Keratinocyte (primary cell): ENCODE results near the gene RBM18. TPM values are rescaled to one million over a fixed set of nuclear protein-coding genes. Genes with fewer than 3 reads are reported as not detected.

Source experiments
- DNase-seq: peaks from one replicate; pipeline ENCODE4 v3.0.0-alpha.2; 2011; ENCODE audit warnings: low read depth, missing footprints, low spot score
- FAIRE-seq: peaks from 2 replicates; lab custom pipeline; 2011; peaks lifted over from hg19 to GRCh38; lab: Jason Lieb, UNC
- H2AFZ ChIP-seq: 2 replicates; pipeline ENCODE4 v1.6.0; 2012; ENCODE audit warnings: low read length, control low read depth, inconsistent platforms; ENCODE audit not compliant: control insufficient read depth
- H3K27ac ChIP-seq: 2 replicates; pipeline ENCODE4 v1.5.1; 2011; ENCODE audit warnings: low read length; ENCODE audit not compliant: control insufficient read depth, insufficient read depth
- H3K27me3 ChIP-seq: 3 replicates; pipeline ENCODE4 v1.6.0; 2011; ENCODE audit warnings: low read length; ENCODE audit not compliant: control insufficient read depth, insufficient read depth; ENCODE audit errors: extremely low read depth
- H3K36me3 ChIP-seq, 2 experiments: 2 replicates in 1 of 2; 3 replicates in 1 of 2; pipeline ENCODE4 v1.5.1; 2011; ENCODE audit warnings: low read length in 2 of 2, mild to moderate bottlenecking in 1 of 2; ENCODE audit not compliant: control insufficient read depth in 2 of 2, insufficient read depth in 2 of 2; ENCODE audit errors: extremely low read depth in 1 of 2
- H3K4me1 ChIP-seq: 3 replicates; pipeline ENCODE4 v1.5.1; 2011; ENCODE audit warnings: low read length; ENCODE audit not compliant: control insufficient read depth, insufficient read depth; ENCODE audit errors: extremely low read depth
- H3K4me2 ChIP-seq: 3 replicates; pipeline ENCODE4 v1.6.0; 2011; ENCODE audit warnings: low read depth, low read length; ENCODE audit not compliant: control insufficient read depth, insufficient read depth; ENCODE audit errors: extremely low read depth
- H3K4me3 ChIP-seq, 3 experiments: fragments of 200-600 bp in 1 of 3; sonication (generic) in 1 of 3; 2 replicates in 2 of 3; 3 replicates in 1 of 3; pipeline ENCODE4 v1.5.1; 2011 to 2016; ENCODE audit warnings: low read length in 3 of 3, mild to moderate bottlenecking in 3 of 3, control low read depth in 2 of 3, inconsistent platforms in 1 of 3, low read depth in 1 of 3, mixed read lengths in 1 of 3, mixed run types in 1 of 3, moderate library complexity in 1 of 3; ENCODE audit not compliant: control insufficient read depth in 2 of 3, insufficient read depth in 2 of 3; ENCODE audit errors: extremely low read depth in 1 of 3
- H3K79me2 ChIP-seq: 2 replicates; pipeline ENCODE4 v1.6.0; 2012; ENCODE audit warnings: low read length; ENCODE audit not compliant: control insufficient read depth, insufficient read depth
- H3K9ac ChIP-seq: 3 replicates; pipeline ENCODE4 v1.6.0; 2011; ENCODE audit warnings: low read length; ENCODE audit not compliant: control insufficient read depth, insufficient read depth; ENCODE audit errors: extremely low read depth
- H3K9me1 ChIP-seq: 3 replicates; pipeline ENCODE4 v1.6.0; 2011; ENCODE audit warnings: low read length; ENCODE audit not compliant: control insufficient read depth, insufficient read depth; ENCODE audit errors: extremely low read depth
- H3K9me3 ChIP-seq: 2 replicates; pipeline ENCODE4 v1.5.1; 2012; ENCODE audit warnings: low read depth, low read length; ENCODE audit not compliant: control insufficient read depth
- H4K20me1 ChIP-seq: 3 replicates; pipeline ENCODE4 v1.6.0; 2011; ENCODE audit warnings: low read length; ENCODE audit not compliant: control insufficient read depth, insufficient read depth; ENCODE audit errors: extremely low read depth
- EZH2 ChIP-seq: IDR thresholded peaks from one replicate; pipeline ENCODE4 v1.6.1; 2012; ENCODE audit warnings: inconsistent platforms, mild to moderate bottlenecking, low read length, moderate library complexity
- dilution Hi-C: fragments of 300-500 bp; cut with MboI; formaldehyde crosslinking; loops from one replicate; pipeline ENCODE4 v1.7.0; 2020; ENCODE audit warnings: low sequenced_read_pairs; ENCODE audit not compliant: extremely low pct_ligation_motif_present
- polyA plus RNA-seq, 5 experiments: library from polyadenylated mRNA; depleted of rRNA in 3 of 5; stranded (reverse) in 3 of 5; stranded (forward) in 1 of 5; unstranded in 1 of 5; fragments of >200 nt; gene quantifications; 1 replicate in 1 of 5; 2 replicates in 3 of 5; 3 replicates in 1 of 5; pipeline versions ENCODE4 v1.2.1 to v1.2.3, GENCODE V29; 2011 to 2012; ENCODE audit warnings: missing spikeins in 2 of 5, low read depth in 1 of 5, low replicate concordance in 1 of 5
- TF ChIP-seq, protein P1 (sequence below), 3 experiments: IDR thresholded peaks in 1 of 3; conservative IDR thresholded peaks in 1 of 3; optimal IDR thresholded peaks in 1 of 3; 2 replicates in 2 of 3; 3 replicates in 1 of 3; pipeline versions ENCODE3 to v1.5.1; 2011; ENCODE audit warnings: low read length in 3 of 3, mild to moderate bottlenecking in 3 of 3, moderate library complexity in 2 of 3, control low read depth in 1 of 3, inconsistent platforms in 1 of 3; ENCODE audit not compliant: insufficient read depth in 2 of 3; ENCODE audit errors: extremely low read depth in 1 of 3

RBM18 gene
- polyA plus RNA-seq, 1 donor (not counting 4 experiments of a cell fraction or from before 2014, with no cell fraction given): 43.4 TPM

DNA sequence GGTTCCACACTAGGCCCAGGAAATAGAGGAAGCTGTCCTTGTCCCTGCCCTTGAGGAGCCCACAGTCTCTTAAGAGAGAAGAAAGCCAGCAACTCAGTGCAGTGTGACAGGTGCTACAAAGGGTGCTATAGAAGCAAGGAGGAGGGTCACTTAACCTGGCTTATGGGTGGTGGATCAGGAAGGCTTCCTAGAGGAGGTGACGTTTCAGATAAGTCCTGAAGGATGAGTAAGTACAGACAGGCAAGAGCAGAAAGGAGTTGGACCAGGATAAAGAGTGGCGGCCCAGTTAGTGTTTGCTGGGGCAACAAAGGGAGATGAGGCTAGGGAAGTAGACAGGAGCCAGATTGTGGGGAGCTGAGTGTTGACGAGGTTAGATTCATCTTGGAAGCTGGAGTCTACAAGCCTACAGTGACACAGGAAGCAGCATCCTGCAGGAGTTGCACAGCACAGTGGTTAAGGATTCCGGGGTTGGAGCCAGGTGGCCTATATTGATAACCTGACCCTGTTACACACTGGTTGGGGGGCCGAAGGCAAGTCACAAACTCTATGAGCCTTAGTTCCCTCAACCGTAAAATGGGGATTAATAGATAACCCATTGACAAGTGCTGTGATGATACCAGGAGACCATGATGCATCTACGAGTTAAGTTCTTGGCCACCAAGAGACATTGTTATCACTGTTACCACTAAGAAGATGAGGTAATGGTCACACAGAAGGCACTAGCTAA, 30.5 kb downstream of the RBM18 start:
- peaks cover 39% of the 10 kb centered on the region for H3K27me3 ChIP-seq

GRCh38 chr9:122232796-122233306, 31.8 kb downstream of the RBM18 start:
- H3K27ac ChIP-seq: no peak overlapping the region
- no peak overlapping the region for H3K4me3 ChIP-seq
- no peak for TF ChIP-seq EZH2
- TF ChIP-seq, protein P1, sequence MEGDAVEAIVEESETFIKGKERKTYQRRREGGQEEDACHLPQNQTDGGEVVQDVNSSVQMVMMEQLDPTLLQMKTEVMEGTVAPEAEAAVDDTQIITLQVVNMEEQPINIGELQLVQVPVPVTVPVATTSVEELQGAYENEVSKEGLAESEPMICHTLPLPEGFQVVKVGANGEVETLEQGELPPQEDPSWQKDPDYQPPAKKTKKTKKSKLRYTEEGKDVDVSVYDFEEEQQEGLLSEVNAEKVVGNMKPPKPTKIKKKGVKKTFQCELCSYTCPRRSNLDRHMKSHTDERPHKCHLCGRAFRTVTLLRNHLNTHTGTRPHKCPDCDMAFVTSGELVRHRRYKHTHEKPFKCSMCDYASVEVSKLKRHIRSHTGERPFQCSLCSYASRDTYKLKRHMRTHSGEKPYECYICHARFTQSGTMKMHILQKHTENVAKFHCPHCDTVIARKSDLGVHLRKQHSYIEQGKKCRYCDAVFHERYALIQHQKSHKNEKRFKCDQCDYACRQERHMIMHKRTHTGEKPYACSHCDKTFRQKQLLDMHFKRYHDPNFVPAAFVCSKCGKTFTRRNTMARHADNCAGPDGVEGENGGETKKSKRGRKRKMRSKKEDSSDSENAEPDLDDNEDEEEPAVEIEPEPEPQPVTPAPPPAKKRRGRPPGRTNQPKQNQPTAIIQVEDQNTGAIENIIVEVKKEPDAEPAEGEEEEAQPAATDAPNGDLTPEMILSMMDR (optimal IDR thresholded peaks at IDR 0.05 in 1 of 3, IDR thresholded peaks at IDR 0.05 in 1 of 3, conservative IDR thresholded peaks at IDR 0.05 in 1 of 3; ENCODE audit: extremely low read depth in 1 of 3, insufficient read depth in 2 of 3, low read length in 3 of 3): no peak
- H3K36me3 ChIP-seq: no peaks in the 10 kb centered on the region
- peaks cover 51% of the 10 kb centered on the region for H3K27me3 ChIP-seq
- H3K9ac ChIP-seq: no peak overlapping the region
- DNase-seq (no peak), FAIRE-seq (no peak)
- peaks cover 2% of the 10 kb centered on the region for H3K4me1 ChIP-seq
- H3K9me1 ChIP-seq: no peaks in the 10 kb centered on the region
- H4K20me1 ChIP-seq: no peaks in the 10 kb centered on the region
- no peak overlapping the region for H2AFZ ChIP-seq
- no peaks in the 10 kb centered on the region for H3K9me3 ChIP-seq
- H3K4me2 ChIP-seq: no peak overlapping the region
- no peaks in the 10 kb centered on the region for H3K79me2 ChIP-seq
- dilution Hi-C loops: no loop called here

More for the DNA sequence above, 30.5 kb downstream of the RBM18 start:
- Histone ChIP-seq H3K79me2 (no peaks in the 10 kb centered on the region), H3K9me3 (no peaks in the 10 kb centered on the region), H3K4me1 (no peaks in the 10 kb centered on the region), H3K4me2 (no peak overlapping the region), H3K27ac (no peak overlapping the region), H3K36me3 (no peaks in the 10 kb centered on the region), H2AFZ (no peak overlapping the region), H4K20me1 (no peaks in the 10 kb centered on the region), H3K9me1 (no peaks in the 10 kb centered on the region), H3K4me3 (no peak overlapping the region), H3K9ac (no peak overlapping the region)
- FAIRE-seq (no peak), DNase-seq (no peak)
- dilution Hi-C loops: no loop called here
- TF ChIP-seq EZH2: no peak
- TF ChIP-seq, protein P1 (optimal IDR thresholded peaks at IDR 0.05 in 1 of 3, IDR thresholded peaks at IDR 0.05 in 1 of 3, conservative IDR thresholded peaks at IDR 0.05 in 1 of 3; ENCODE audit: extremely low read depth in 1 of 3, insufficient read depth in 2 of 3, low read length in 3 of 3): no peak
